ENCODE data around the gene RXRA. TPM values are rescaled to one million over a fixed set of nuclear protein-coding genes. Genes with fewer than 3 reads are reported as not detected.

RXRA gene
- total and polyA plus RNA-seq, 2 of the 13 experiments (the other 11 are each of a cell fraction or from before 2014, with no cell fraction given) = 18.9 to 29.2 TPM

DNA sequence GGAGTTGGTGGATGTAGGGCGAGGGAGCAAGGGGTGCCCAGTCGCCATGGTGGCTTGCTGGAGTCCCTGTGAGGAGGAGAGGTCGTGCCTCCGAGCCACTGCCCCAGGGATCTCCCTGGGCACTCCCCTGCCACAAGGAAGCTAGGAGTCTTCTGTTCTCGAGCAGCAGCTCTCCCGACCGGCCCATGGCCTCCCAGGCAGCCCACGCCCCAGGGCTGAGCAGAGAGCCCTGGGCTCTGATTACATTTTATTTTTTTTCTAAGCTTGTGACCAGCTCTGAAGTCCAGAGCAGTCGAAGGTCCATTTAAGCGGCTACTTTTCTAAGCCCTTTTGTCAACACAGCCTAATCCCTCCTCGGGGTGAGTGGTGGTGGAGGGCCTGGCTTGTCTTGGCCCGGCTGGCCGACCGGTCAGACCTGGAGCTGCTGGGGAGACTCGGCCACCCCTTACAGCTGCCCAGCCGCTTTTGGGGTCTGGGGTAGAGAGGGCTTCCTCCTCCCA, 2.1 kb downstream of the RXRA start (continued):
- TF ChIP-seq, protein P1, sequence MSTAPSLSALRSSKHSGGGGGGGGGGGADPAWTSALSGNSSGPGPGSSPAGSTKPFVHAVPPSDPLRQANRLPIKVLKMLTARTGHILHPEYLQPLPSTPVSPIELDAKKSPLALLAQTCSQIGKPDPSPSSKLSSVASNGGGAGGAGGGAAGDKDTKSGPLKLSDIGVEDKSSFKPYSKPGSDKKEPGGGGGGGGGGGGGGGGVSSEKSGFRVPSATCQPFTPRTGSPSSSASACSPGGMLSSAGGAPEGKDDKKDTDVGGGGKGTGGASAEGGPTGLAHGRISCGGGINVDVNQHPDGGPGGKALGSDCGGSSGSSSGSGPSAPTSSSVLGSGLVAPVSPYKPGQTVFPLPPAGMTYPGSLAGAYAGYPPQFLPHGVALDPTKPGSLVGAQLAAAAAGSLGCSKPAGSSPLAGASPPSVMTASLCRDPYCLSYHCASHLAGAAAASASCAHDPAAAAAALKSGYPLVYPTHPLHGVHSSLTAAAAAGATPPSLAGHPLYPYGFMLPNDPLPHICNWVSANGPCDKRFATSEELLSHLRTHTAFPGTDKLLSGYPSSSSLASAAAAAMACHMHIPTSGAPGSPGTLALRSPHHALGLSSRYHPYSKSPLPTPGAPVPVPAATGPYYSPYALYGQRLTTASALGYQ (CRISPR knock-in tag; IDR thresholded peaks at IDR 0.05) = no peak; the same call in 1 of the 2 replicates
- TF ChIP-seq, protein P2, sequence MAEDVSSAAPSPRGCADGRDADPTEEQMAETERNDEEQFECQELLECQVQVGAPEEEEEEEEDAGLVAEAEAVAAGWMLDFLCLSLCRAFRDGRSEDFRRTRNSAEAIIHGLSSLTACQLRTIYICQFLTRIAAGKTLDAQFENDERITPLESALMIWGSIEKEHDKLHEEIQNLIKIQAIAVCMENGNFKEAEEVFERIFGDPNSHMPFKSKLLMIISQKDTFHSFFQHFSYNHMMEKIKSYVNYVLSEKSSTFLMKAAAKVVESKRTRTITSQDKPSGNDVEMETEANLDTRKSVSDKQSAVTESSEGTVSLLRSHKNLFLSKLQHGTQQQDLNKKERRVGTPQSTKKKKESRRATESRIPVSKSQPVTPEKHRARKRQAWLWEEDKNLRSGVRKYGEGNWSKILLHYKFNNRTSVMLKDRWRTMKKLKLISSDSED (CRISPR knock-in tag; IDR thresholded peaks at IDR 0.05) = no peak
- TF ChIP-seq ZFP36L1 (CRISPR knock-in tag; IDR thresholded peaks at IDR 0.05) (0 out of 2 replicates have a peak, but pooled peaks have one; percentile 51), ZNF839 (CRISPR knock-in tag; IDR thresholded peaks at IDR 0.05; ENCODE audit: borderline replicate concordance) (no peak), ZNF318 (CRISPR knock-in tag; IDR thresholded peaks at IDR 0.05) (no peak), ZNF567 (CRISPR knock-in tag; IDR thresholded peaks at IDR 0.05; ENCODE audit: borderline replicate concordance) (no peak; the same call in 1 of the 2 replicates), ZFY (CRISPR knock-in tag; IDR thresholded peaks at IDR 0.05) (no peak), ATM (IDR thresholded peaks at IDR 0.05; ENCODE audit: borderline replicate concordance) (no peak), SATB2 (CRISPR knock-in tag; IDR thresholded peaks at IDR 0.05) (no peak), MAF1 (CRISPR knock-in tag; IDR thresholded peaks at IDR 0.05; ENCODE audit: borderline replicate concordance) (no peak), POGZ (CRISPR knock-in tag; IDR thresholded peaks at IDR 0.05) (peak; percentile 33; the same call in 1 of the 2 replicates), TP53 (CRISPR knock-in tag; conservative IDR thresholded peaks at IDR 0.05) (no peak), ZNF605 (CRISPR knock-in tag; IDR thresholded peaks at IDR 0.05) (no peak; the same call in none of the 2 replicates), BATF2 (CRISPR knock-in tag; IDR thresholded peaks at IDR 0.05) (no peak), GPN1 (CRISPR knock-in tag; IDR thresholded peaks at IDR 0.05; ENCODE audit: borderline replicate concordance) (no peak), MTF2 (CRISPR knock-in tag; IDR thresholded peaks at IDR 0.05; ENCODE audit: borderline replicate concordance) (no peak)
- TF ChIP-seq, protein P3, sequence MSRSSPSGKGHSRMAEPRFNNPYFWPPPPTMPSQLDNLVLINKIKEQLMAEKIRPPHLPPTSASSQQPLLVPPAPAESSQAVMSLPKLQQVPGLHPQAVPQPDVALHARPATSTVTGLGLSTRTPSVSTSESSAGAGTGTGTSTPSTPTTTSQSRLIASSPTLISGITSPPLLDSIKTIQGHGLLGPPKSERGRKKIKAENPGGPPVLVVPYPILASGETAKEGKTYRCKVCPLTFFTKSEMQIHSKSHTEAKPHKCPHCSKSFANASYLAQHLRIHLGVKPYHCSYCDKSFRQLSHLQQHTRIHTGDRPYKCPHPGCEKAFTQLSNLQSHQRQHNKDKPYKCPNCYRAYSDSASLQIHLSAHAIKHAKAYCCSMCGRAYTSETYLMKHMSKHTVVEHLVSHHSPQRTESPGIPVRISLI (CRISPR knock-in tag; IDR thresholded peaks at IDR 0.05; ENCODE audit: borderline replicate concordance) = peak; percentile 93
